ENCODE data around the gene RPL41.

GRCh38 chr12:56157201-56158028 is 41.0 kb downstream of the RPL41 start:
- no peak for TF ChIP-seq CTCF (IDR thresholded peaks at IDR 0.05)
- no peak for TF ChIP-seq ZFX (IDR thresholded peaks at IDR 0.05; ENCODE audit: borderline replicate concordance)

Data from 22Rv1 (cell line).